ELF-1 (cell line): Measurements from ENCODE around the gene C1orf167.
A peak's percentile ranks its signal among the peaks of the same experiment; 100 is the strongest.
"Not testable (repeated sequence)": the region's sequence is repeated elsewhere in the genome, so short reads cannot be mapped to it uniquely, and the experiment has no call there.

ENCODE experiments used
- DNase-seq: peaks from one replicate; pipeline ENCODE4 v3.0.0-alpha.2; 2016; ENCODE audit warnings: low read depth, low spot score

The C1orf167 gene

DNA sequence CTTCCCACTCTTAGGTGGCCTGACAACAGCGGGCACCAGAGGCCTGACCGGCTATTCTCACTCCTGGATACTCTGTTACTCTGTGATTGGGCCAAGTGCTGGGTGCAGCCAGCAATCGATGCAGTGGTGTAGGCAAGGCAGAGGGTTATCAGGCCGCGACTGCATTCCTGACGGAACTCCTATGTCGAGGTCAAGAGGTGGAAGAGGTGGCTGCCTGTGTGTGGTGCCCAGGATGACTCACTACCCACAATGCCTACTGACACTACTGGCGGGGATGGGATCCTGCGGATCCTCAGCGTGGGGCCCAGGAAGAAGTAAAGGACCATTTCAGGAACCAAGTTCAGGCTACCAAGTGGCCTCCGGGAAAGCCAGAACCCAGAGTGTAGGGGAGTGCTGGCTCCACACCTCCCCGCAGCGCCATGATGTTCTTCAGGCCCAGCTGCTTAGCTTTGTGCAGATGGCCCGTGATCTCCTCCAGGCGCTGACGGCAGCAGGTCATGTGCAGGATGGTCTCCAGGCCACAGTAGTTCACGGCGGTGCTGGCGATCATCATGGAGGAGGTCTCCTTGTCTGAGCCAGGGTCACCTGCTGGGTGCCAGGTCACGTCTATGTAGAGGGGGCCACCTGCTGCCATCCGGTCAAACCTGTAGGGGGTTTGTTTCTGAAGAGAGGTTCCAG is 38.9 kb downstream of the C1orf167 start:
- DNase-seq: no peak

- DNase-seq: peak; percentile 87
Measured at GRCh38 chr1:11802616-11802972, 40.6 kb downstream of the C1orf167 start.

DNA sequence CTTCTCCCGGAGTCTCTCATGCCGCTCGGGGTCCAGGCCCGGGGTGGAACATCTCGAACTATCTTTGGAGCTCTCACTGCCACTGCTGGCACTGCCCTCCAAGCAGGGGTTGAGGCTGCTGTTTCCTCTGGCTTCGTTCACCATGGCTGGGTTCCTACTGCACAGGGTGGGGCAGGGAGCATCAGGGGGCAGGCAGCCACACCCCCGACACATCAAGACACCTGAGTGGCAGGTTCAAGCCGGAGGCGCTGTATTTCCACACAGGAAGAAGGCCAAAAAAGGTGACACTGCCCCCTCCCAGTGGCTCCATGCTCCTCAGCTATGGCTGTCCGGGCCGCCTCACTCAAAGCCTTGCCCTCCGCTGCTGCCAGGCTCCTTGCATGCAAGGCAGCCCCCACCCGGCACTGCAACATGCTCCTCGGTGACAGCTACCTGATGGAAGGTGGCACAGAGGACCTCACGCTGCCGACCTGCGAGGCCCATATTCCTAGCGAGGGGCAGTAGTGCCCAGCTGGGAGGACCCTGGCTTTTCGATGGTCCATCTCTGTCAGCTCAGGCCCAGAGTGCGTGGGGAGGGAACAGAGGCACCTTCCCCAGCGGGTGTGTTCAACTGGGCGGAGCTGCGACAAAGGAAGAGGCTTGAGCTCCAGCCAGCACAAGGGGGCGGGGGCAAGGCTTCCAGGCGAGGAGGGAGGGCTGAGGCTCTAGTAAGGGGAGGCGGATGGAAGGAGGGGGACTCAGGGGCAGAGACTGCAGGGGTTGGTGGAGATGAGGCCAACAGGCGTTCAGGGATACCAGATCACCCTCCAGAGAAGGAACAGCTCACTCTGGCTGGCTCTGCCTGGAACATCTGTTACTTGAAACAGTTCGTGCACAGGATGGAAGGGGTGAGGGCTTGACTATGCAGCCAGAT is 41.2 kb downstream of the C1orf167 start:
- peak; percentile 95 for DNase-seq

GRCh38 chr1:11803924-11804665 is 42.1 kb downstream of the C1orf167 start:
- DNase-seq: not testable (repeated sequence)

- DNase-seq: no peak
Measured at GRCh38 chr1:11804666-11805421, 42.9 kb downstream of the C1orf167 start.

DNA sequence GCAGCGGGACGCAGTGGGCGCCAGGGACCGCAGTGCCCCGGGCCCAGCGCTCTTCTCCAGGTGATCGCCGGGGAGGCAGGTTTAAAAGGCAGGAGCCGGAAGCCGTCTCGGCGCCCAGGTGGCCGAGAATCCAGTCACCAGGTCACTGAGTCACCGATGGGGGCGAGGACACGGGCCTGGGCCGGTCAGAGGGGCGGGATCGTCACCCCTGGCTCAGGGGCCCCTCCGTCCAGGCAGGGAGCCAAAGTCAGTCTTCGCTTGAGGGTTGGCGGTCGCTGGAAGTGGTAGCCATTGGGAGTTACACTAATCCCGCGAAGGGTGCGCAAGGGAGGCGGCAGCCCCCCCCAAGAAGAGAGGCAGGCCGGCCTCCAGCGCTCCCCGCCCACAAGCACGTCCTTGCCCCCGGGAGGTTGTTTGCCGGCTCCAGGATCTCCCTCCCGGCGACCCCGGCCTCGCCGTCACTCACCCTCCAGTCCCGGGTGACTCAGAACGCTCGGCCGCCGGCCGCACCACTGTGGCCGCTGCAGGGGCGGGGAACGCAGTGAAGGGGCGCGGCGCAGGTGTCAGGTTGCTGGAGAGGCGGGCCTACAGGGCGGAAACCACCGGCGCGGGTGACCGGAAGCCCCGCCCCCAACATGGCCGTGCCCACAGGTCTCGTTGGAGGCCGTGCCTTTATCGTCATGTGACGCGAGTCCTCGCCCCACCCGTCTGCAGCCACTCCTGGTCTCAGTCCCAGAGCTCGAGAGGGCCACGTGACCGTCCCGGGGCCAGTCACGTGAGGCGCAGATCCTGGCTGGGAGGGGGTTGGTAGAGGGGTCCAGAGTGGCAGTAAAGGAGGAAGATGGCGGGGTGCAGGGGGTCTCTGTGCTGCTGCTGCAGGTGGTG is 43.7 kb downstream of the C1orf167 start, which contains the start of the genes CLCN6 and MTHFR:
CLCN6 (plus strand) TSS at position 770 of the 885 bp plus-strand sequence; CDS start at position 842, 72 bp downstream.
MTHFR (minus strand) TSS at position 543 of the 885 bp plus-strand sequence. CDS start 2,848 bp downstream, outside the sequence.
- DNase-seq: peak; percentile 100

DNA sequence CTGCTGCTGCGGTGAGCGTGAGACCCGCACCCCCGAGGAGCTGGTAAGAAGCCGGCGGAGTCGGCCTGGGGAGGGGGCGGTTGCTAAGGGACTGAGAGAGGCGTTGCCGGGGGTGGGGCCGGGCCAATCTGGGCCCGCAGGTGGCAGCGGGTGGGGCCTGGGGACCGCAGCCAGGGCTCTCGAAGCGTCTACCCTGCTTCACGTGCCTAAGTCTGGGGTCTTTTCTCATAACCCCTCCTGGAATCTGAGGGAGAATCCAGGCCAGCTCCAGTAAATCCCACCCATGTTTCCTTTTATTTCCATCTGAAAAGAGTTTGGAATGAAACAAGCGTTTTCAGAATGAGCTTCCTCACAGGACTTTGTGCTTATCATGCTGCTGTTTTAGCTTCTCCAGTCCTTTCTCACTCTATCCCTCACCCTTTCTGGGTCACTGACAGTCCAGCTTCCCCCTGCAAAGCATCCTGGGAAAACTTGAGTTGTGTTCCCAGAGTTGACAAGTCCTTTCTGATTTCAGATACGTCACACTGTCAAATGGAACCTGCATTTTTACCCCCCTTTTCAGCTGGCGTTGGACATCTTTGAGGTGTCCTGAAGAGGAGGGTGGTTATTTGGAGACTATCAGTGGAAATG is 44.4 kb downstream of the C1orf167 start:
- DNase-seq: no peak

- DNase-seq: no peak
Measured at GRCh38 chr1:11807133-11807532, 45.1 kb downstream of the C1orf167 start.

- no peak for DNase-seq
Measured at GRCh38 chr1:11813021-11813420, 51.0 kb downstream of the C1orf167 start.

- DNase-seq: no peak
Measured at GRCh38 chr1:11817192-11817591, 55.2 kb downstream of the C1orf167 start.

GRCh38 chr1:11822091-11822490 is 60.1 kb downstream of the C1orf167 start:
- DNase-seq: no peak

GRCh38 chr1:11823366-11824137 is 61.6 kb downstream of the C1orf167 start:
- DNase-seq: no peak

GRCh38 chr1:11825131-11825530 is 63.1 kb downstream of the C1orf167 start:
- DNase-seq: no peak

DNA sequence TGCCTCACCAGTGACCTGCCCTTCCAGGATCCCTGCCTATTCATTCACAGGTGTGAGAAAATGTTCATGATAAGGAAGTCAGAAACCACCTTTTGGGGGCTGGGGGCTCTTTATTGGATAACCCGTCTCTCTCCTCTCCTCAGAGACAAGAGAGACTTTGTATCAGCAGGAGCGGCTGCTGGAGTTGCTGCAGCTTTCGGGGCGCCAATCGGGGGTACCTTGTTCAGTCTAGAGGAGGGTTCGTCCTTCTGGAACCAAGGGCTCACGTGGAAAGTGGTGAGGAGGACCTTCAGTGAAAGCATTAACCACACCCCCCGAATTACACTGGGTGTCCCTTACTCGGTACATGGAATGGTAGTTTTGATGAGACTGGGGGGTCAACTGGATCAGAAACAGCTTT is 65.0 kb downstream of the C1orf167 start:
- DNase-seq: no peak

DNA sequence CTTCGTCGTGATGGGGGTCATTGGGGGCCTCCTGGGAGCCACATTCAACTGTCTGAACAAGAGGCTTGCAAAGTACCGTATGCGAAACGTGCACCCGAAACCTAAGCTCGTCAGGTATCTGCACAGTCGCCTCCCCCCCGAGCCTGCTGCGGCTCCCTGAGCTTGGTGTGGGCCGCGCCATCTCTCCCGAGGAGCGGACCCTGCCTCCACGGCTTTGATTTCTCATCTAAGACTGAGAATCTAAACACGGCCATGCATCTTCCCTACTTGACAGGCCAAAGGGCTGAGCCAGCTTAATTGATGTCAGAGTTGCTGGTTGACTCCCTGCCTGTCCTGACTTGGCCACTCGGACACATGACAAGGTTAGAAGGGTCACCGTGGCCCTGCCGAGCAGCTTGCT is 66.5 kb downstream of the C1orf167 start:
- DNase-seq: no peak

DNA sequence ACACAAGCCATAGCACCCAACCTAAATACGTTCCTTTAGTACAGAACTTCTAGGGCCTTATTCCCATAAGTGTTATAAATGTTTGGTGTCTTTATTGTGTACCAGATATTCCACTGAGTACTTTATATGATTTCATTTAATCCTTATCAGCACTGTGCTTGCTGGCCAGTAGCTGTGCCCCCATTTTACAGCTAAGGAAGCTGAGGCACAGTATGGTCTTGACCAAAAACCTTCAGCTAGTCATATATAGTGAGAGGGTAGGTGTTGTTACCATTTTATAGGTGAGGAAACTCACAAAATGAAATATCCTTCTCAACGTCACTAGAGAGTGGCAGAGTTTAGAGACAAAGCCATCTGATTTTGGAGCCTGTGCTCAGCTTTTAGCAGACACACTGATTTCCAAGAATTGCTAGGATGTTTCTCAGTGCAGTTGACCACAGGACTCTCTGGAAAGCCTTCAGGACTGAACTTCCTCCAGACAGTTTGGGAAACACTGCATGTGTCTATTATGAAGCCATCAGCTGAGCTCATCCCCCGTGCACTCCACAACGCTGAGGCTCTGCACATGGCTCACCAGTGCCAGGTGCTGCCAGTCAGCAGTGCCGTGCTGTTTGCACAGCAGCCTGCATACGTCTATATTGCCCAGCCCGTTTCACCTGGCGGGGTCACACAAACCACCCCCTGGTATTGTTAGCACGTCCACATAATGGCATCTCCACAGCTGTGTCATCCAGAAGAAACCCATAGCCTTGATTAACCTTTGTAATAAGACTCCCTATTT is 70.1 kb downstream of the C1orf167 start:
- DNase-seq: no peak

DNA sequence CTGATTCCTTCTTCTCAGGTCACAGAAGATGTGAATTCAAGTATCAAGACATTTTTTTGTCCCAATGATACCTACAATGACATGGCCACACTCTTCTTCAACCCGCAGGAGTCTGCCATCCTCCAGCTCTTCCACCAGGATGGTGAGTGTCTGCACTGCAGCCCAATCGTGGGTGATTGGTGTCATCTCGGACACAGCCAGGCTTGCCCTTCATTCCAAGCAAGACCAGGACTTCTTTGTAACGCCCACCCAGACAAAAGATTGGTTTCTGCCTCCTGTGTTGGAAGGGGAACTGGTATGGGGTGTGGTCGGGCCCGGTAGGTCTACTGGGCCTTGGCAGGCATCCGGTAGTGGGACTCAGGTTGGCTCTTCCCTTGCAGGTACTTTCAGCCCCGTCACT is 71.5 kb downstream of the C1orf167 start:
- DNase-seq: no peak

DNA sequence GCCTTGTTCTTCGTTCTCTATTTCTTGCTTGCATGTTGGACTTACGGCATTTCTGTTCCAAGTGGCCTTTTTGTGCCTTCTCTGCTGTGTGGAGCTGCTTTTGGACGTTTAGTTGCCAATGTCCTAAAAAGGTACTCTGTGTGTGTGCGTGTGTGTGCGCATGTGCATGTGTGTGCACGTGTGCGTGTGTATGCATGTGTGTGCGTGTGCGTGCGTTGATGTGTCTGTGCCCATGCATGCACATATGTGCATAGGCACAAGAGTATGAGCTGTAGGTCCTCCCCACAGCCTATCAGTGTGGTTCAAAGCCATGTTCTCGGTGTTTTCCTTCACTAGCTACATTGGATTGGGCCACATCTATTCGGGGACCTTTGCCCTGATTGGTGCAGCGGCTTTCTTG is 71.9 kb downstream of the C1orf167 start:
- DNase-seq: no peak
